AG08396 (cell line): ENCODE data around the gene B3GALT6.
A peak's percentile ranks its signal among the peaks of the same experiment; 100 is the strongest.

Source experiments
- DNase-seq: peaks from one replicate; pipeline ENCODE4 v3.0.0; 2012; ENCODE audit warnings: low spot score, mixed read lengths

The B3GALT6 gene

GRCh38 chr1:1262758-1263157 lies 30.7 kb downstream of the B3GALT6 start:
- no peak for DNase-seq

DNA sequence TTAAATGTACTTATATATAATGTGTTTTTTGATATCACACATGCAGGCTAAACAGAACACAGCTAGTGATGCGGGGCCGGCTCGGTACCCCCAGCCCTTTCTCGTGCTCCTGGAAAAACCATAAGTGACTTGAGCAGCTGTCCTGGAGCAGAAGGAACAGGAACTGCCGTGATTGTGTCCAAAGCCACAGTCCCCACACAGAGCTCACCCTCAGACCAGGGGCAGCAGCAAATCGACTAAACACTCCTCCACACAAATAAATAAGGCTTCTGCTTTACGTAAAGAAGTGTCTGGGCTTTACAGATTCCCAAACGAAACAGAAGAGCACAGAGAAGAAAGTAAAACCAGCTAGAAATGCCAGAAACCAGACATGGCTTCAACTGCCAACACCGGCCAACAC lies 32.0 kb downstream of the B3GALT6 start:
- no peak for DNase-seq

- peak; percentile 94 for DNase-seq
These were observed 32.8 kb downstream of the B3GALT6 start for GRCh38 chr1:1264868-1265272.

- no peak for DNase-seq
These were observed 35.6 kb downstream of the B3GALT6 start for GRCh38 chr1:1267488-1268283.

GRCh38 chr1:1268284-1268682 lies 36.2 kb downstream of the B3GALT6 start:
- no peak for DNase-seq

DNA sequence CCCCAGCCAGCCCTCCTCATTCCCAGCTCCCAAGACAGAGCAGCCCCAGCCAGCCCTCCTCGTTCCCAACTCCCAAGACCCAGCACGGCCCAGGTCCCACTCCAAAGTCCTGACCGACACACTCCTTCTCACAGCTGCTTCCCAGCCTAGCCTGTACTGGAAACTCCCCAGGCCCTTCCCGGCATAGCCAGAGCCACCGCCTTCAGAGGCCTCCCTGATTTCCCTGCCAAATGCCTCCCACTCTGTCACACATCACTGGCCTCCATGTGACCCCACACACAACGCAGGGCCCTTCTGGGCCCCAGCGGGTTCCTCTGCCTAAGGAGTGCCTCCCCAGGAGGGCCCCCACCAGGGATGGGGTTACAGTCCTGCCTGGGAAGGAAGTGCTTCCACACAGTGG lies 38.8 kb downstream of the B3GALT6 start:
- DNase-seq, result no peak

GRCh38 chr1:1272341-1273208 lies 40.5 kb downstream of the B3GALT6 start:
- DNase-seq, result no peak

GRCh38 chr1:1273209-1273511 lies 41.1 kb downstream of the B3GALT6 start:
- no peak for DNase-seq

DNA sequence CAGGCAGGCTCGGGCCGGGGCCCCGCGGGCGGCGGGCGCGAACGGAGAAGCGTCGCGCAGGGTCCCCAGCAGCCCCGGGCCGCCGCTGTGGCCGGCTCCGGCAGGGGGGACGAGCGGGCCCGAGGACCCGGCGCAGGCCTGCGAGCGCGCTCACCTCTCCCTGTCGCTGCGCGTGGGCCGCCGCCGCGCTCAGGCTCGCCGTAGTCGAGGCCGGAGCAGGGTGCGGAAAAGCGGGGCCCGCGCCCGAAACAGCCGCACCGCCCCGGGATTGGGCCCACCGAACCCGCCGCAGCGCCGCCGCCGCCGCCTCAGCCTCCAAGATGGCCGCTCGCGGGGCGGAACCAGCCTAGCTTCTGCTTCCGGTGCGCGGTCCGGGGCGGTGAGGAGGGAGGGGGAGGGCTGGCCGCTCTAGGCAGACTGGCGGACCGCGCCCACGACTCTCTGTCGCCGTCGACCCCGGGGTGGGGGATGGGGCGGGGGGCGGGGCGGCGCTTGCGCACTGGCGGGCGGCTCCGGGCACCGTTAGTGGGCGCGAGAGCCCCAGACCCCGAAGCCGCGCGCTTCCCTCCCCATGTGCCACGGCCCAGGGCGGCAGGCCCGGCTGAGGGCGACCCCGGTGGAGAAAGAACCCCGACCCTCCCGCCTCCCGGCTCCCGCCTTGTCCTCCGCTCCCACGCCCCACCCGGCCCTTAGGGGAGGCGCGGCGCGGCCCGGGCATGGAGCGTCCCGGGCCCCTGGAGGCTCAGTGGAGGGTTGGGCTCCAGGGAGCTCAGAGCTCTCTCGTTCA lies 41.7 kb downstream of the B3GALT6 start, which contains the start of gene UBE2J2:
UBE2J2 (minus strand) TSS at position 343 of the 787 bp plus-strand sequence. CDS start 5,862 bp downstream, outside the sequence.
- peak; percentile 99 for DNase-seq

DNA sequence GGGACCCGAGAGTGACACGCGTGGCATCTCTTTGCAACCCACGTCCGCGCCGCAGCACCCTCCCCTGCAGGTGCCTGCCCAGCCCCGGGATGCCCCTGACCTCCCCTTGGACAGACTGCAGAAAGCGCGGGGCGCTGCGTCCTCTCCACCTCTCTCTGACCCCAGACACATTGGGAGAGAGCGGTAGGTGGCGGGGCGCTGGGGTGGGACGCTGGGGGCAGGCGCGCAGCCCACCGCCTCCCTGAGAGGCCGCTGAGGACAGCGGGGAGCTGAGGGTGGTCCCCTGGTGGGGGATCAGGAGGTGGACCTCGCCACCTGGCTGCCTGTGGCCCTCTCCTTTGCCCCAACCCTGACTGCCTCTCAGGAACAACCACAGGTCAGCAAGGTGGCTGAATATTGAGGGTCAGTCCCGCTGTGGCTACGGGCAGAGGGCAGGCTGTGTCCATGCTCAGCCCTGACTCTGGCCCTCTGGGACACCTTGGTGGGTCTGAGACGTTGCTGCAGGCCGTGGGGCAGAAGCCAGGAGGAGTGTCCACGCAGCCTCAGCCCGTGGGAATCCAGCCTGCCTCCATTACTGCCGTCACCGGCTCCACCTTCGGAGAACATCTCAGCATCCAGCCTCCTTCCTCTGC lies 42.4 kb downstream of the B3GALT6 start:
- no peak for DNase-seq

DNA sequence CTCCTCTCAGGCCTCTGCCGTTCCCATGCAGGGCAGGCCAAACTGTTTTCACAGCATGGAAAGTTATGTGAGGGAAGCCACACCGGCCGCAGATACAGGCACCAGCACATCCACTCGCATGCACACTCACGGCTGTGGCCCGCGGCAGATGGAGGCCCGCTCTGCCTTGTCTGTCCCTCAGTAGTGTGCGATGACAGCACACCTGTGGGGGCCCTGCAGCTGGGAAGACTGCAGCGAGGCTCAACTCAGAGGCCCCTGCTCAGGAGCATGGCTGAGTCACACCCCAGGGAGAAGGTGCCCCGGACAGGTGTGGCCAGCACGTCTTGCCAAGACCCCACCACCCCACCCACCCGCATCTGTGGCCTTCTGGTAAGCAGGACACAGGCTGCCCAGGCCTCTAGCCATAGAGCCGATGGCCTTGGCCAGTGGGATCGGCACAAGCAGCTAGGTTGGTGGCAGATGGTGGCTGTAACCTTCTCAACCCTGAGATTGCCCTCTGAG lies 42.9 kb downstream of the B3GALT6 start:
- no peak for DNase-seq

DNA sequence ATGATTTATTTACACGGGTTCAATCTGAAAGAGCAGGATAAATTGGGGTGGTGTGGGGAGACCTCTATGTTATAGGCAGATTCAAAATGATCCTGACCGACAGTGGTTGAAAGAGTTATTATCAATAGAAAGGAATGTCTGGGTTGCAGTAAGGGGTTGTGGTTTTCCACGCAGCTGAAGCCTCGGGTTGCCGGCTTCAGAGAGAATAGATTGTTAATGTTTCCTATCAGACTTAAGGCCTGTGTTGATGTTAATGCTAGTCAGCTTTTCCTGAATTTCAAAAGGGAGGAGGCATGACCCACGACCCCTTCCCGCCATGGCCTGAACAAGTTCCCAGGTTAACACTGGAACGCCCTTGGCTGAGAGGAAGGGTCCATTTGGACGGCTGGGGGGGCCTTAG lies 43.8 kb downstream of the B3GALT6 start:
- no peak for DNase-seq

- DNase-seq, result no peak
These were observed 46.6 kb downstream of the B3GALT6 start for GRCh38 chr1:1278620-1279019.

- DNase-seq, result no peak
These were observed 47.0 kb downstream of the B3GALT6 start for GRCh38 chr1:1279028-1279427.

GRCh38 chr1:1280782-1281481 lies 48.9 kb downstream of the B3GALT6 start:
- DNase-seq, result no peak

- peak; percentile 87 for DNase-seq
These were observed 49.7 kb downstream of the B3GALT6 start for GRCh38 chr1:1281533-1282321.

DNA sequence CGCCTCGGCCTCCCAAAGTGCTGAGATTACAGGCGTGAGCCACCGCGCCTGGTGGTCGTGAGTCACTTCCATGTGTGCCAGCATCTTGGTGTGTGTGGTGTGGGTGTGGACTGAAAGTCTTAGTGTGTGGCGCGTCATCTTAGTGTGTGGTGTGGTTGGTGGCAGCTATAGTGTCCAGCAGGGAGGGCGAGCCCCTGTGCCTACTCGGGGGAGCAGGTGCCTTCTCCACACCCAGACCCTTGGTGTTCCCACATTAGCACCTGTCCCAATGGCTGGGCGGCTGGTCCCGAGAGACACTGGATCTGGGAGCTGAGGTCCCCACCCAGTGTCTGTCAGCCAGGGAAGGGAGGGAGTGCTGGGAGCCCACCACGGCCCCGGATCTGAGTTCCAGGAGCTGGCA lies 51.0 kb downstream of the B3GALT6 start:
- DNase-seq, result no peak

DNA sequence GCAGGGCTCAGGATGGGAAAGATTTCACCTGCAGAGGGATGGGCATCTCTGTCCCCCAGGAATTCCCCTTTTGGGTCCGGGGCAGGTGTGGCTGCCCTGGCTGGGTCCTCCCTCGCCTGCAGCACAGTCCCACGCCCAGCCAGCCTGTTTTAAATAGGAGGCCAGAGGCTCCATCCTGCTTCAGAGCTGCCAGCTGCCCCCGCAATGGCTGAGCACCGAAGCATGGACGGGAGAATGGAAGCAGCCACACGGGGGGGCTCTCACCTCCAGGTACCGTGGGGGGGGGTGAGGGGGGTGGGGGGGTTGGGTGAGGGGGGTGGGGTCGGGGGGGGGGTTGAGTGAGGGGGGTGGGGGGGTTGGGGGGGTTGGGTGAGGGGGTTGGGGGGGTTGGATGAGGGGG lies 51.8 kb downstream of the B3GALT6 start:
- peak; percentile 68 for DNase-seq
